ENCODE results near the gene CLCNKB. TPM values are rescaled to one million over a fixed set of nuclear protein-coding genes. Genes with fewer than 3 reads are reported as not detected.
"Not testable (repeated sequence)": the region's sequence is repeated elsewhere in the genome, so short reads cannot be mapped to it uniquely, and the experiment has no call there.

Gene CLCNKB
- total RNA-seq, 1 donor from 2014 or later: 0.57 TPM

GRCh38 chr1:16018749-16019643 lies 24.6 kb upstream of the CLCNKB start:
- H3K27ac Mint-ChIP-seq (ENCODE audit: unreplicated experiment): peak overlapping the region; percentile 99
- no peaks in the 10 kb centered on the region for H3K27me3 Mint-ChIP-seq (ENCODE audit: low read depth)
- H3K36me3 Mint-ChIP-seq (ENCODE audit: low read depth): peaks cover 4% of the 10 kb centered on the region

GRCh38 chr1:16019644-16020277 lies 23.8 kb upstream of the CLCNKB start:
- Mint-ChIP-seq H3K27ac (ENCODE audit: unreplicated experiment) (peak overlapping the region; percentile 99), H3K36me3 (ENCODE audit: low read depth) (peaks cover 4% of the 10 kb centered on the region), H3K4me1 (ENCODE audit: low read depth) (peaks cover 55% of the 10 kb centered on the region), H3K9me3 (ENCODE audit: low read depth) (no peaks in the 10 kb centered on the region), H3K27me3 (ENCODE audit: low read depth) (no peaks in the 10 kb centered on the region), H3K4me3 (ENCODE audit: unreplicated experiment) (peak overlapping the region; percentile 9)
- DNase-seq (ENCODE audit: low spot score): no peak
- no peak for TF ChIP-seq CTCF (IDR thresholded peaks at IDR 0.05)

More at GRCh38 chr1:16018749-16019643, 24.6 kb upstream of the CLCNKB start:
- TF ChIP-seq CTCF (IDR thresholded peaks at IDR 0.05): no peak
- Mint-ChIP-seq H3K9me3 (ENCODE audit: low read depth) (no peaks in the 10 kb centered on the region), H3K4me3 (ENCODE audit: unreplicated experiment) (peak overlapping the region; percentile 75), H3K4me1 (ENCODE audit: low read depth) (peaks cover 62% of the 10 kb centered on the region)
- DNase-seq (ENCODE audit: low spot score): no peak

GRCh38 chr1:16020325-16020724 lies 23.3 kb upstream of the CLCNKB start:
- no peak for TF ChIP-seq CTCF (IDR thresholded peaks at IDR 0.05)
- Mint-ChIP-seq H3K36me3 (ENCODE audit: low read depth) (peaks cover 2% of the 10 kb centered on the region), H3K27ac (ENCODE audit: unreplicated experiment) (no peak overlapping the region), H3K4me3 (ENCODE audit: unreplicated experiment) (no peak overlapping the region), H3K4me1 (ENCODE audit: low read depth) (peaks cover 49% of the 10 kb centered on the region), H3K27me3 (ENCODE audit: low read depth) (no peaks in the 10 kb centered on the region), H3K9me3 (ENCODE audit: low read depth) (no peaks in the 10 kb centered on the region)
- DNase-seq (ENCODE audit: low spot score): no peak

GRCh38 chr1:16020878-16021277 lies 22.7 kb upstream of the CLCNKB start:
- not testable (repeated sequence) for H3K36me3 Mint-ChIP-seq (ENCODE audit: low read depth); DNase-seq (ENCODE audit: low spot score); H3K4me3 Mint-ChIP-seq (ENCODE audit: unreplicated experiment); H3K9me3 Mint-ChIP-seq (ENCODE audit: low read depth); H3K27ac Mint-ChIP-seq (ENCODE audit: unreplicated experiment); H3K27me3 Mint-ChIP-seq (ENCODE audit: low read depth)
- peaks cover 44% of the 10 kb centered on the region for H3K4me1 Mint-ChIP-seq (ENCODE audit: low read depth)

GRCh38 chr1:16021681-16022080 lies 21.9 kb upstream of the CLCNKB start, which contains the start of gene CLCNKA:
Gene CLCNKA, plus strand, starts transcription at chr1:16022036. Its CDS starts 584 bp downstream, at chr1:16022620.
- Mint-ChIP-seq H3K36me3 (ENCODE audit: low read depth) (no peaks in the 10 kb centered on the region), H3K27me3 (ENCODE audit: low read depth) (no peaks in the 10 kb centered on the region), H3K4me3 (ENCODE audit: unreplicated experiment) (no peak within 1 kb of the TSS), H3K4me1 (ENCODE audit: low read depth) (peaks cover 37% of the 10 kb centered on the region), H3K27ac (ENCODE audit: unreplicated experiment) (no peak within 1 kb of the TSS), H3K9me3 (ENCODE audit: low read depth) (no peaks in the 10 kb centered on the region)
- no peak for TF ChIP-seq CTCF (IDR thresholded peaks at IDR 0.05)
- DNase-seq (ENCODE audit: low spot score): no peak

All from chondrocyte (in vitro differentiated cells).